OCI-LY3 (cell line): ENCODE results near the gene GGTA1.

Source experiments
- CTCF ChIP-seq: fragments of 200-600, 300-600 bp; sonication (generic); IDR thresholded peaks from 2 replicates; pipeline ENCODE4 v1.5.1; 2014; ENCODE audit warnings: antibody characterized with exemption, low read length, low read depth
- EZH2phosphoT487 ChIP-seq: fragments of 200-600 bp; shearing (Covaris generic); IDR thresholded peaks from 2 replicates; pipeline ENCODE4 v1.6.1; 2018; ENCODE audit warnings: antibody characterized with exemption, mixed run types, low read depth

GRCh38 chr9:121453232-121453892 lies 46.3 kb downstream of the GGTA1 start:
- TF ChIP-seq CTCF (no peak), EZH2phosphoT487 (no peak)
